Activated T-helper 9 cell treated with anti-CD3 and anti-CD28 coated beads, Interleukin-2, amount 50 U/mL, for 16 hours (primary cell): ENCODE data around the gene LSAMP.
"Not testable (repeated sequence)": the region's sequence is repeated elsewhere in the genome, so short reads cannot be mapped to it uniquely, and the experiment has no call there.

Experiments used
- DNase-seq: peaks from one replicate; pipeline ENCODE4 v3.0.0-alpha.2; 2020; ENCODE audit warnings: low read depth

Gene LSAMP

GRCh38 chr3:115890579-115890978 lies 554.7 kb downstream of the LSAMP start:
- no peak for DNase-seq

DNA sequence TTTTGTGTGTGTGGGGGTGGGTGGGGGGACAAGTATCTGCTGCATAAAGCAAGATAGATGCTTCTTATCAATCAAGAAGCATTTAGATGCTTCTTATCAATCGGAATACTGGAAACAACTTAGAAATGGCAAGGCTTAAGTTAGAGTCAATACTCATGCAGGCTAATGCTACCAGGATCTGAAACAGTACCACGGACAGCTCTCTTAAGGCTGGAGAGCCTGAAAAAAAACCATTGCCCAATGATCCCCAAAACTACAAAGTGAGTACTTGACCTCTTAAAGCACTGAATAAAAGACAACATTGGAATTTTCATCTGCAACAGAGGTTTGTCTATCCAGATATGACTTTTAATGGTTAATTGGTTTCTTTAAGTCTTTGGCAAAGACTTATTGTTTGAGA lies 559.7 kb downstream of the LSAMP start:
- no peak for DNase-seq

DNA sequence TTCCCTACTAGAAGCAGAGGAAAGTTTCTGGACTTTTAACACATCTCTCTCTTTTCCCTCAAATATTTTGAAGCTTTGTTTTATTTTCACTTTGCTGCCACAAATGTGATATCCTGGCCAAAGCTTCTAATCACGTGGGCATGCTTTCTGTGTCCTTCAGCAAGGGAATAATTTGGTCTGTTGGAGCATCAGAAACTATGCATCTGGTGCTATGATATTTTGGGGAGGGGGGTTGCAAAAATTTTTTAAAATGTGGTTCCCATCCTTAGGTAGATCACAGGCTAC lies 567.7 kb downstream of the LSAMP start:
- no peak for DNase-seq

GRCh38 chr3:115876876-115877614 lies 568.2 kb downstream of the LSAMP start:
- DNase-seq, result no peak

DNA sequence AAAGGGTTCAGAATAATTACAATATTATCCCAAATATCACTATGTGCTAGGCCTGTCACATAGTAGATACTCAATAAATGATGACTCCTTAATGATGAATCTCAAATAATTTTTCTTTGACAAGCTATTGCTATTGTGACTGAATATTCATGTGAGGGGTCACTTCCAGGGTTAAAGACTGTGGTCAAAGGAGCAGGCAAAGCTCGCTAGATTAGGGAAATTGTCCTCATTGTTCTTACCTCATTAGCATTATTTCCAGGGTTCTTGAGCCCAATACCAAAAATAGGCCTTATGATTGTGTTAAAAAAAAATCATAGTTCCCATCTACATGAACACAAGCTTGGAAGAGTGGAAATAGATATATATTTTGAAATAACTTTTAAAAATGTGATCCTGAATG lies 569.8 kb downstream of the LSAMP start:
- no peak for DNase-seq

- DNase-seq, result no peak
These were observed 573.6 kb downstream of the LSAMP start for GRCh38 chr3:115871735-115872134.

DNA sequence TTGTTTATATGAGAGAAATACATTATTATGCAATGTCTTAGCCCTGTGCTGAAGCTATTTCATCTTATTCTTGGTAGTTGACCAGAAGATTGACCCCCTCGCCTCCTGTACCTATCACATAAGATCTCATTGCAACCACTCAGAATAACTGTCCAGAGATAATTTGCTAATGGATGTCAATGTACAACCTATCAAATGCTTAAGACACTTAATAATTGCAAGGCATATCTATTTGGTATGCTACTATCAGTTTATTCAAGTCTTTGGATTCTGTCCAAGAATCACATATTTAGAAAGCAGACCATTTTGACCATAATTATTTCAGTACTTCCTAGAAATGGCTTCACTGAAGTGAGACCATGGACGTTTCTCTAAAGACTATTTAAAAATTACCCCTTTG lies 580.4 kb downstream of the LSAMP start:
- DNase-seq, result no peak

- DNase-seq, result no peak
These were observed 582.4 kb downstream of the LSAMP start for GRCh38 chr3:115862849-115863248.

DNA sequence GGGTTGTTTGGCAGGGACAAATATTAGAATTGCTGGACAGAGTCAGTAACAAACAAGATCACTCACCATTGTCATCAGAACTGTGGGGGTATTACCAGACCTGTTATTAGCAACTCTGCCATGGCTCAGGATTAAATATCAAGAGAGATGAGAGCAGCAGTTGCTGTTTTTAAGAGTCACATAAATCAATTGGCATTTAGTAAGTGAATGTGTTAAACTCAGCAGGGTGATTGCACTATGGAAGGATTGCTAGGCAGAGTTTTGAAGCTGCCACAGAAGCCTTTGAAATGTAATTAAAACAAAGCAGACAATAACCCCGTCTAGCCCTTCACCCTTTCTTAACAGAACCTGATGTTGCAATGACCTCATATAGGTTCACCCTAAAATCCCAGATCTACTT lies 583.2 kb downstream of the LSAMP start:
- DNase-seq, result no peak

DNA sequence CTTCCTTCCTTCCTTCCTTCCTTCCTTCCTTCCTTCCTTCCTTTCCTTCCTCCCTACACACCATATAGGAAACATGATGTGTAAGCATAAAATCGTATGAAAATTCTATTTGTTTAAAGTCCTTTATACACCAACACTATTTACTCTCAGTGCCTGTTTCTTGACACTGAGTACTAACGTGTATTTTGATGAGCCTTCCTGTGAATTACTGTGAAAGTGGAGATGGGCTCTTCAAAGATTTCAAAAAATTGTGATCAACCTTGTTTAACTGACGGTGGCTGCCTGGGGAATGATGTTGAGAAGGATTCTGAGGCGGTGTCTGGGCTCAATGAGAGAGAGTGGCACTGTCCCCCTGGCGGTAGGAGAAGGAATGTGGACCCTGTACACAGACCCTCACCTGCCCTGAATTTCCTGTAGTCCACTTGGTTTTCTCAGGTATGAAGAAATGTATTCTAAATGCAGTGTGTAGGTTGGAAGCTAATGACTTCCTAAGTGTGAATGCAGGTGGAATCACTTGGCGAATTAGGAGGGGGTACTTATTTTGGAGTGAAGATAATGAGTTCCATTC lies 584.0 kb downstream of the LSAMP start:
- DNase-seq, result no peak

DNA sequence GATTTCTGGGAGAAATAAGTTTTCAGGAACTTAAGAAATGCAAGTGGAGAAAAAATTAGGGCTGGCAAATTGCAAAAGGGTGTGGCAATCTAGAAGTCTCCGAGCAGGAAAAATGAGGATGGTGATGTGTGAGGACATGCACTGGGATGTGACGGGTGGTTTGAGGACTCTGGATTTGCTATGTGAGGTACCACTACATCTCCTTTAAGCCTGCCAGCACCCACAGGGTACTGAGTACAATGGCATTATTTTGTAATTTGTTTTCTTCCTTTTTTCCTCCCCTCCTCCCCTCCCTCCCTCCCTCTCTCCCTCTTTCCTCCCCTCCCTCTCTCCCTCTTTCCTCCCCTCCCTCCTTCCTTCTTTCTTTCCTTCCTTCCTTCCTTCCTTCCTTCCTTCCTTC lies 584.5 kb downstream of the LSAMP start:
- no peak for DNase-seq

GRCh38 chr3:115859002-115859807 lies 586.1 kb downstream of the LSAMP start:
- no peak for DNase-seq

DNA sequence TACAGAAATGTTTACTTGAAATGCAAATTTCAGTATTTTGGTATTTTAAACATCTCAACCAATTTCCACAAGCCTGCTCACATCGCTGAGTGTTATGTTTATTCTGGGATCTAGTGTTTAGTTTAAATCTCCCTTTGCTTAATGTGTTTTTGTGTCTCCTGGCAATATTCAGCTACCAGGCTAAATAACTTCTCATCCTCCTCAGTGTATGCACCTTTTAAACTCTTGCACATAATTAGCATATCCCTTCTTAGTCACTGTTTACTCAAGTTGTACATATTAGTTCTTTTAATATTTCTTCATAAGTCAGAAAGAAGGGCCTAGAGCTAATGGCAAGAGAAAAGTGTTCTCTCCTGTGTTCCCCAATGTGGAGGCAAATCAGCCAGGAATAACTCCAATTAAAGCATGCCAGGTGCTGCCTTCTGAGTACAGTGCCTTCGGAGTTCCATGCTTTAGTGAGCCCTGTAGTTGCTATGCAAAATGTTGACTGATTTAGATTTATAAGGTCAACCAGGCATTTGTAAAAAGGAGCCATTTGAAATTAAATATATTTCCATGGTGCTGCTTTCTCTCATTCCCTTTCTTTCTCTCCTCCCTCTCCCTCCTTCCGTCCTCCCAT lies 587.7 kb downstream of the LSAMP start:
- DNase-seq, result no peak

DNA sequence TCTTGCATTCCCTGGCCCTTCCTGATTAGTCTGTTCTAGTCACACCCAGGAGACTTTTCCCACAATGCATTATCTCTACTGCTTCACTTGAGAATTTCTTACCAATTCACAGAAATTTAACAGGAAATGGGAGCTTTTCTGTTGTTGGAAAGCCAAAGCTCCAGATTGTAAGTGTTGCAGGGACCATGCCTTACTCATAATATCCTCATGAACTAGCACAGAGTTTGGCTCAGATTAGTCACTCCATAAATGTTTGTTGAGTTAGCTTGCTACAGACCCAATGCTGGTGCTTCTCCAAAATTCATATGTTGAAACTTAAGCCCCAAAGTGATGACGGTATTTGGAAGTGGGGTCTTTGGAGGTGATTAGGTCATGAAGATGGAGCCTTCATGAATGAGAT lies 589.4 kb downstream of the LSAMP start:
- no peak for DNase-seq

DNA sequence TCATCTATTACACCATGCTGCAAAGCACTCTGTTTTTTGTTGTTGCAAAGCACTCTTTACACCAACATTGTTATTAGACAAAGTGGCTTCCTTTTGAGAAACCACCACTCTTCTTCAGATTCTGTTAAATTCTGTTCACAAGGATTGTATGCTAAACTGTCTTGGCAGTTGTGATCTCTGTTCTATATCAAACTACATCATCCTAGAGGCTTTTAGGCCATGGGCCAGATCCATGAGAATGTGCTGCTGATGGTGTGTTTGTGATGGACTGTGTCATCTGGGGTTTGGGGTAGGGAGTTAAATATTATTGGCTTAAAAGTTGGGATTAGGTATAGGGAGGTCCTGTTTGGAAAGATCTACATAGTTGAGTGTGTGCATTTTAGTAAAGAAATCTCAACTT lies 592.2 kb downstream of the LSAMP start:
- DNase-seq, result no peak

DNA sequence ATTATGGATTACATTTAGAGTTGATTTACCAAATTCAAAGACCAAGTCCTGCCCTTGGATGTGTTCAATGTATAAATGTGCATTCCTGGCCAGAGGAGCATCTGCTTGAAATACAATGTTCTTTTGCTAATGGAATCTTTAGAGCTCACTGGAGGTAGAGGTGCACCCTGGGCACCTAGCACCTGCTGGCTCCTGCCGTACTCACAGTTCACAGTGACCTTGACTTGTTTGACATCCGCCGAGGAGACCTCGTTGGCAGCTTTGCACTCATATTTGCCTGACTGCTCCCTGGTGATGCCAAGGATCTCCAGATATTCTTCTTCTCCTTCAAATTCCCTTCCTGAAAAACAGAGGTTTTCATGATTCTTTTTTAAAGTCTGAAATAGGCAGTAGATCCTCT lies 593.0 kb downstream of the LSAMP start:
- no peak for DNase-seq

DNA sequence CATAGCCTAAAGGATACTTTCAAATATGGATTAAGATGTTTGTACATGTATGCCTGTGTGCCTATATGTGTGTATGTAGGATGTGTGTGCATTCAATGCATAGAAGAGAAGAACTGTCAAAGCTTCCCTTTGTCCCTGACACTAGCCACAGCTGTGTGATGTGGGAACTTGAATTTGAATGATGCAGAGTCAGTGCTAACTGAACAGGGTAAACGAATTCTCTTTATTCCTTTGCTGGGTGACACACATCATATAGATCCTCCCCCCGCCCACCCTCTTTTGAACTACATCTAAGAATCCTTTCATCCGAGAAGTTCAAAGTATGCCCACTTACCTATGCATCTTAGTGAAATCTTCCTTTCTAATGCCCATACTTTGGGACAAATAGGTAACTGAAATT lies 593.7 kb downstream of the LSAMP start:
- no peak for DNase-seq

- no peak for DNase-seq
These were observed 596.6 kb downstream of the LSAMP start for GRCh38 chr3:115848641-115849040.

- no peak for DNase-seq
These were observed 599.3 kb downstream of the LSAMP start for GRCh38 chr3:115845986-115846385.

GRCh38 chr3:115844729-115845128 lies 600.6 kb downstream of the LSAMP start:
- not testable (repeated sequence) for DNase-seq

DNA sequence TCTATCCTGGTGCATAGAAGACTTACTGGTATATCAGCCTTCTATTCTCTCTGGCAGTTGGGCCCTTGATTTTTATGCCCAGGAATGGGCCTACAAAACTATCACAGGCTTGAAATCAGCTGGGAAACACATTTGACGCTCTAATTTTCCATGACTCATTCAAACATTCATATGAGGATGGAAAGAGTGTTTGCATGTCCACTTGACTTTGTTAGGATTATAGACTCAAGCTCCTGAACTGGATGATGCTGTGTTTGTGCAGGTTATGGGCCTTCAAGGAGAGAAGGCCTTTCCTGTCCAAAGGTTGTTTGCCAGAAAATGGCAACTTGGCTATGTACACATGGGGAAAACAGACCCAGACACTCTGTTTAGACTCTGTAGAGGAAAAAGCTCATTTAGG lies 602.1 kb downstream of the LSAMP start:
- no peak for DNase-seq

DNA sequence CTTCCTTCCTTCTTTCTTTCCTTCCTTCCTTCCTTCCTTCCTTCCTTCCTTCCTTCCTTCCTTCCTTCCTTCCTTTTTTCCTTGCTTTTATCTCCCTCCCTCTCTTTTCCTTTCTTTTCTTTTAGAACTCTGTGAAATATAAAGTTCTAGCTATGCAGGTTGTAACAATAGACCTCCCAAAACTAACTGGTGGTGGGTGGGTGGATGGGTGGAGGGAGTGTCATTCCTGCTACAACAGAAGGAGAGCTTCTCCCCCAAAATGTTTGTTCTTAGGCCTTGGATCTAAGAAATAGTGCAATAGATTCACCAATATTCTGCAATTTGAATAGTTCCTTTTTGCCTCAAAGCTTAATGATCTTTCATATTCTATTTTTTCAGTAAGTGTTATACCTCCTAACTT lies 606.0 kb downstream of the LSAMP start:
- DNase-seq, result no peak

DNA sequence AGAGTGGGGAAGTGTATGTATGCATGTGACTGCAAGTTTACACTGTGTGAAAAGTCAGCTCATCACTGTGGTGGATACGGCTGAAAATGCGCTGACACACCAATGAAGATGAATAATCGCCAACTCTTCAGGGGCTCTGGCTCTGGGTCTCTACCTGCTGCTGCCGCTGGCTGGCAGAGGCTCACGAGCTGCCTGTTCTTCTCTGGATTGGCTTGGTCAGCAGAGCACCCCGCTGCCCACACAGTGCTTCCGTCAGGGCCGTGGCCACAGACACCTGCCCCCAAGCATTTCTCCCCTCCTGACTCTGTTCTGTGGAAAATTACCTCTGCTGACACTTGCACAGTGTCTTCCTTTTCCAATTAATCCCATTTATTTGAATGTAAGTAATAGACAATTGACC lies 606.5 kb downstream of the LSAMP start:
- DNase-seq, result no peak
